Gastroesophageal sphincter (tissue), 4 donors: ENCODE results near the gene STUM. TPM values are rescaled to one million over a fixed set of nuclear protein-coding genes. Genes with fewer than 3 reads are reported as not detected.

Experiments
- ATAC-seq: fragments of 150-250 bp; one replicate; pipeline ENCODE4 v1.9.1; 2016; ENCODE audit warnings: mild to moderate bottlenecking, moderate library complexity
- H3K27ac ChIP-seq, 4 donors: fragments of 200-600 bp; sonication (generic) in 3 of 4; 1 replicate in 3 of 4; 2 replicates in 1 of 4; pipeline ENCODE4 v1.5.1; 2016 to 2019
- H3K27me3 ChIP-seq: fragments of 200-600 bp; sonication (generic); one replicate; pipeline ENCODE4 v1.5.1; 2019
- H3K36me3 ChIP-seq, 2 donors: fragments of 200-600 bp; sonication (generic); one replicate each; pipeline ENCODE4 v1.5.1; 2019; ENCODE audit warnings: control low read depth in 1 of 2
- H3K4me1 ChIP-seq, 3 donors: fragments of 200-600 bp; sonication (generic); 1 replicate in 2 of 3; 2 replicates in 1 of 3; pipeline ENCODE4 v1.5.1; 2016 to 2019; ENCODE audit warnings: control low read depth in 2 of 3
- H3K4me3 ChIP-seq, 2 donors: fragments of 200-600 bp; sonication (generic); one replicate each; pipeline ENCODE4 v1.5.1; 2019; ENCODE audit warnings: mild to moderate bottlenecking in 1 of 2, moderate library complexity in 1 of 2
- H3K9me3 ChIP-seq, 3 donors: fragments of 200-600 bp; sonication (generic); one replicate each; pipeline ENCODE4 v1.5.1; 2017 to 2019; ENCODE audit warnings: control low read depth in 2 of 3
- CTCF ChIP-seq, 4 experiments: fragments of 200-600 bp in 2 of 4; fragments of 450-650 bp in 2 of 4; sonication (generic) in 1 of 4; IDR thresholded peaks; one replicate each; pipeline ENCODE4 v1.5.1; 2017 to 2019; ENCODE audit warnings: antibody characterized with exemption in 4 of 4, mild to moderate bottlenecking in 2 of 4, moderate library complexity in 2 of 4
- EP300 ChIP-seq: sonication (generic); formaldehyde crosslinking; IDR thresholded peaks from one replicate; pipeline ENCODE4 v1.6.1; 2017; ENCODE audit warnings: antibody characterized with exemption, mild to moderate bottlenecking
- POLR2A ChIP-seq, 2 donors: fragments of 450-650 bp; IDR thresholded peaks; one replicate each; pipeline ENCODE4 v1.6.1; 2017; ENCODE audit warnings: antibody characterized with exemption in 2 of 2, mild to moderate bottlenecking in 2 of 2, moderate library complexity in 1 of 2
- POLR2AphosphoS5 ChIP-seq: sonication (generic); formaldehyde crosslinking; IDR thresholded peaks from one replicate; pipeline ENCODE4 v1.6.1; 2017; ENCODE audit warnings: antibody characterized with exemption
- WGBS, 2 donors: methylation state at CpG; one replicate each; pipeline ENCODE4 v1.1.5; 2018; ENCODE audit warnings: low coverage in 1 of 2; 5-methylcytosine and 5-hydroxymethylcytosine counted together
- total RNA-seq, 4 donors: library from RNA; depleted of rRNA; stranded (reverse); fragments of >200 nt; gene quantifications; one replicate each; pipeline ENCODE4 v1.1.0, GENCODE V29; 2016

STUM gene
- total RNA-seq, 4 donors from 2014 or later, result 2.8 to 9.1 (median 4.5) TPM

GRCh38 chr1:226655251-226656163, 106.9 kb downstream of the STUM start:
- no peaks in the 10 kb centered on the region for H3K36me3 ChIP-seq
- H3K9me3 ChIP-seq, result no peaks in the 10 kb centered on the region
- peaks cover 0 to 73% (median 10%) of the 10 kb centered on the region in 3 donors for H3K4me1 ChIP-seq
- H3K27ac ChIP-seq, result peak overlapping the region in 1 of 4 donors; percentile 73
- no peak for ATAC-seq
- H3K4me3 ChIP-seq, result no peak overlapping the region
- TF ChIP-seq POLR2AphosphoS5, result no peak
- no peak for TF ChIP-seq CTCF (IDR thresholded peaks at IDR 0.05)
- no peak for TF ChIP-seq EP300
- TF ChIP-seq POLR2A (IDR thresholded peaks at IDR 0.05), result no peak
- WGBS, 2 donors, result 67 to 70% methylated on average over 1 to 4 of the region's 12 CpGs
- H3K27me3 ChIP-seq, result no peaks in the 10 kb centered on the region

- H3K27ac ChIP-seq, result peak overlapping the region in 1 of 4 donors; percentile 73
- TF ChIP-seq EP300 (no peak), POLR2A (IDR thresholded peaks at IDR 0.05) (no peak), POLR2AphosphoS5 (no peak), CTCF (IDR thresholded peaks at IDR 0.05) (no peak)
- no peaks in the 10 kb centered on the region for H3K9me3 ChIP-seq
- no peaks in the 10 kb centered on the region for H3K36me3 ChIP-seq
- no peak for ATAC-seq
- no CpG with 5 or more reads among the region's 4 CpGs for WGBS, 2 donors
- no peak overlapping the region for H3K4me3 ChIP-seq
- H3K27me3 ChIP-seq, result no peaks in the 10 kb centered on the region
- H3K4me1 ChIP-seq, result peaks cover 0 to 80% (median 16%) of the 10 kb centered on the region in 3 donors
Observed at GRCh38 chr1:226656201-226656600, 107.6 kb downstream of the STUM start.

- peak; percentile 43 for ATAC-seq
- Histone ChIP-seq H3K4me3 (no peak overlapping the region), H3K9me3 (no peaks in the 10 kb centered on the region), H3K27me3 (no peaks in the 10 kb centered on the region), H3K36me3 (no peaks in the 10 kb centered on the region), H3K27ac (peak overlapping the region in 1 of 4 donors; percentile 73), H3K4me1 (peaks cover 0 to 86% (median 21%) of the 10 kb centered on the region in 3 donors)
- WGBS, 2 donors, result 10 to 16% methylated on average over 4 to 11 of the region's 12 CpGs
- TF ChIP-seq CTCF (IDR thresholded peaks at IDR 0.05) (no peak), POLR2A (IDR thresholded peaks at IDR 0.05) (no peak), EP300 (no peak), POLR2AphosphoS5 (peak; percentile 98)
Observed at GRCh38 chr1:226656601-226657277, 108.2 kb downstream of the STUM start.

- no peak for ATAC-seq
- Histone ChIP-seq H3K4me1 (peaks cover 0 to 99% (median 30%) of the 10 kb centered on the region in 3 donors), H3K27ac (peak overlapping the region in 1 of 4 donors; percentile 73), H3K4me3 (peak overlapping the region in 1 of 2 donors; percentile 1), H3K36me3 (no peaks in the 10 kb centered on the region), H3K9me3 (no peaks in the 10 kb centered on the region), H3K27me3 (no peaks in the 10 kb centered on the region)
- 6% methylated on average over 3 of the region's 10 CpGs; no CpG with 5 or more reads in 1 of the 2 donors for WGBS, 2 donors
- TF ChIP-seq POLR2AphosphoS5 (peak; percentile 68), CTCF (IDR thresholded peaks at IDR 0.05) (peak in 2 of 4 experiments; percentile 27 to 29), EP300 (no peak)
Observed at GRCh38 chr1:226657895-226658545, 109.5 kb downstream of the STUM start.
